ENCODE measurements around the gene BIRC3.
A peak's percentile ranks its signal among the peaks of the same experiment; 100 is the strongest.

BIRC3 gene

GRCh38 chr11:102317099-102317767, at the start of gene BIRC3:
TSS of gene BIRC3 (plus strand) at chr11:102317484. CDS start at chr11:102324510, 7,026 bp downstream.
- peak; percentile 79 for DNase-seq (ENCODE audit: low read depth)

GRCh38 chr11:102267609-102268008, 49.7 kb upstream of the BIRC3 start:
- DNase-seq (ENCODE audit: low read depth), result no peak

GRCh38 chr11:102268083-102268984, 49.0 kb upstream of the BIRC3 start:
- DNase-seq (ENCODE audit: low read depth), result peak; percentile 50

GRCh38 chr11:102268985-102269470, 48.3 kb upstream of the BIRC3 start:
- DNase-seq (ENCODE audit: low read depth), result no peak

GRCh38 chr11:102269927-102270326, 47.4 kb upstream of the BIRC3 start:
- DNase-seq (ENCODE audit: low read depth), result no peak

- no peak for DNase-seq (ENCODE audit: low read depth)
Measured at GRCh38 chr11:102272047-102272824, 45.0 kb upstream of the BIRC3 start.

GRCh38 chr11:102274628-102275027, 42.7 kb upstream of the BIRC3 start:
- DNase-seq (ENCODE audit: low read depth), result no peak

GRCh38 chr11:102276362-102276761, 40.9 kb upstream of the BIRC3 start:
- DNase-seq (ENCODE audit: low read depth), result no peak

GRCh38 chr11:102276783-102277182, 40.5 kb upstream of the BIRC3 start:
- DNase-seq (ENCODE audit: low read depth), result no peak

GRCh38 chr11:102279641-102280170, 37.6 kb upstream of the BIRC3 start:
- DNase-seq (ENCODE audit: low read depth), result no peak

- DNase-seq (ENCODE audit: low read depth), result no peak
Measured at GRCh38 chr11:102280245-102280833, 36.9 kb upstream of the BIRC3 start.

GRCh38 chr11:102283116-102283485, 34.2 kb upstream of the BIRC3 start:
- no peak for DNase-seq (ENCODE audit: low read depth)

- DNase-seq (ENCODE audit: low read depth), result no peak
Measured at GRCh38 chr11:102284008-102284407, 33.3 kb upstream of the BIRC3 start.

GRCh38 chr11:102286292-102286691, 31.0 kb upstream of the BIRC3 start:
- no peak for DNase-seq (ENCODE audit: low read depth)

GRCh38 chr11:102287964-102288724, 29.1 kb upstream of the BIRC3 start:
- no peak for DNase-seq (ENCODE audit: low read depth)

GRCh38 chr11:102288725-102289083, 28.6 kb upstream of the BIRC3 start:
- DNase-seq (ENCODE audit: low read depth), result no peak

GRCh38 chr11:102289592-102289991, 27.7 kb upstream of the BIRC3 start:
- no peak for DNase-seq (ENCODE audit: low read depth)

GRCh38 chr11:102291831-102292230, 25.5 kb upstream of the BIRC3 start:
- DNase-seq (ENCODE audit: low read depth), result no peak

GRCh38 chr11:102292933-102293332, 24.4 kb upstream of the BIRC3 start:
- DNase-seq (ENCODE audit: low read depth), result no peak

- DNase-seq (ENCODE audit: low read depth), result no peak
Measured at GRCh38 chr11:102293873-102294601, 23.2 kb upstream of the BIRC3 start.

Data from stimulated activated CD8-positive, alpha-beta memory T cell treated with anti-CD3 and anti-CD28 coated beads, Interleukin-15, amount 100 ng/mL, for 1 hour (primary cell).